MCF 10A (cell line): ENCODE data around the gene OSER1. TPM values are rescaled to one million over a fixed set of nuclear protein-coding genes. Genes with fewer than 3 reads are reported as not detected.
A peak's percentile ranks its signal among the peaks of the same experiment; 100 is the strongest.

ENCODE experiments used
- BruUV-seq: library from RNA; stranded (reverse); fragments of 400-500 nt; replicated peaks from 2 replicates; lab custom pipeline; 2021; lab: Mats Ljungman, UMichigan
- CTCF ChIA-PET: fragments of 300-600 bp; sonication (Branson Sonifier 250); formaldehyde crosslinking; extraction: SDS; loops from one replicate; lab custom pipeline; 2021; ENCODE audit warnings: antibody characterized with exemption, inconsistent platforms; lab: Yijun Ruan, JAX
- POLR2A ChIA-PET: fragments of 300-600, 350-650 bp; sonication (Branson Sonifier 250); formaldehyde crosslinking; extraction: SDS; loops from one replicate; lab custom pipeline; 2020; ENCODE audit warnings: antibody characterized with exemption, inconsistent platforms; lab: Yijun Ruan, JAX
- DNase-seq: peaks from one replicate; pipeline ENCODE4 v3.0.0-alpha.2; 2018; ENCODE audit not compliant: unreplicated experiment
- H3K27ac Mint-ChIP-seq: one replicate; pipeline ENCODE4 v1.8.0; 2022; ENCODE audit warnings: mild to moderate bottlenecking, low read depth, mixed read lengths; ENCODE audit not compliant: unreplicated experiment
- H3K27me3 Mint-ChIP-seq: one replicate; pipeline ENCODE4 v1.8.0; 2022; ENCODE audit warnings: mixed read lengths; ENCODE audit not compliant: insufficient read depth, unreplicated experiment
- H3K36me3 Mint-ChIP-seq: one replicate; pipeline ENCODE4 v1.8.0; 2022; ENCODE audit warnings: mild to moderate bottlenecking, moderate library complexity, mixed read lengths; ENCODE audit not compliant: insufficient read depth, unreplicated experiment
- H3K4me1 Mint-ChIP-seq: one replicate; pipeline ENCODE4 v1.8.0; 2022; ENCODE audit warnings: mixed read lengths; ENCODE audit not compliant: insufficient read depth, unreplicated experiment
- H3K4me3 Mint-ChIP-seq: one replicate; pipeline ENCODE4 v1.8.0; 2022; ENCODE audit warnings: mild to moderate bottlenecking, moderate library complexity, mixed read lengths; ENCODE audit not compliant: unreplicated experiment
- H3K9me3 Mint-ChIP-seq: one replicate; pipeline ENCODE4 v1.8.0; 2022; ENCODE audit warnings: mixed read lengths; ENCODE audit not compliant: unreplicated experiment
- intact Hi-C: fragments of 100-400 bp; cut with micrococcal nuclease; formaldehyde crosslinking; loops from 2 replicates; pipeline ENCODE4 v1.14.1; 2022
- total RNA-seq: library from RNA; stranded (reverse); gene quantifications from 2 replicates; pipeline ENCODE4 v1.2.3, GENCODE V29; 2022
- TF ChIP-seq, protein P1 (sequence below): fragments of 200-600 bp; IDR thresholded peaks from one replicate; pipeline ENCODE4 v1.8.0; 2022; ENCODE audit warnings: antibody characterized with exemption, mild to moderate bottlenecking; ENCODE audit not compliant: unreplicated experiment

The OSER1 gene
- total RNA-seq, 1 experiment from 2014 or later, result 50.8 TPM

DNA sequence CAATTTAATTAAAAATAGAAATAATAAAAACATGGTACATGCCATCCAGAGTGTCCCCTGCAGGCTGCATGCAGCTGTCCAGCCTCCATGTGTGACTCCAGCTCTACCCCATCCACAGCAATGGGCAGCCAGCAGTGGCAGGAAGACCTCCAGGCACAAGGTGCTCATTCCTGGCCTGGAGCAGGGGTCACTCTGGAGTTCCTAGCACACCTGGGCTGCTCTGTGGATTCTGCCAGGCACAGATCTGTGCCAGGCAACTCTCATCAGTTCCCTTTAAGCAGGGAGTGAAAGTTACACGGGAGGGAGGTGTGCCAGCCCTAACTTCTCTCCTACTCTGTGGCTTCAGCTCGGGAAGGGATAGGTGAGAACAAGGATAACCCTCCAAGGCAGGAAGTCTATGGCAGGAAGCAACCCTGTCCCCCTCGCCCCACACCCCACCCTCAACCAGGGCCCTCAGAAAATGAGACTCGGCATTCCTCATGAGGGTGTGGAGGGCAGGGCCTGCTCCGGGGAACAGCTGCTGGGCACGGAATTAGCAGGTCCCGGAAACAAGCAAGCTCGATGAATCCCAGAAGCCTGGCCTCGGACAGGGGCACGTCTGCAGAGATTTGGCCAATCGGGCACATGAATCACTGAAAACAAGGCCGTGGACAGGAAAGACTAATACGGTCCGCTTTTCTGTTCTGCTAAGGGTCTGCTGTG lies 33.6 kb downstream of the OSER1 start:
- H3K4me3 Mint-ChIP-seq, result peak overlapping the region; percentile 29

DNA sequence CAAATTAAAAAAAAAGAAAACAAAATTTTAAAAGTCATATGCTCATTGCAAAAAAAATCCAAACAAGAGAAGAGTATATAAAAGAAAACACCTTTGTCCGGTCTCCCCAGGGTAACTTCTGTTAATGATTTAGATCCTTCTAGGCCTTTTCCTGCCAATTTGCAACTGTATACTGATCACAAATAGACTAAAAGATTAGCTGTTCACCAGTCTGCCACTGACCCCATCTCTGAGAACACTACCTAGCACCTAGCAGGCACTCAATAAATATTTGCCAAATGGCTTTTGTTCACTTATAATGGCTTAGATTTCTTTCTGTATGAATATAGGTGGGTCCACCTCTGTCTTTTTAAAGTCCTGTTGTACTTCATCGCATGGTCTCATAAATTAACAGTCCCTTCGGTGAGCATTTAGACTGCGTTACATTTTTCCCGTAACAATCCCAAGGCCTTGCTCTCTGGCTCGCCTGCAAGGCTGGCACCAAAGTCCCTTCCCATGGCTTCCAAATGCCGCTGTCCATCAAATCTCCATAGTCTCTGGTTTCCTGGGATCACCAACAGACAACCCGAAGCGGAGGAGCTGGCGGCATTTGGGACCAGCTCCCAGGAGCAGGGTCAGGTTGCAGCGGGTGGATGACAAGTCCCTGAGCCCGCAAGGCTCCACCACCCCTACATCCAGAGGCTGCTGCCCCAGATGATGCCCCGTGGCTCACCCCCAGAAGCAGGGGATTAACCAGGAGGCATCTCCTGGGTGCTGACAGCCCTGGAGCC lies 35.4 kb downstream of the OSER1 start:
- intact Hi-C loops, result no loop called here
- Mint-ChIP-seq H3K9me3 (no peaks in the 10 kb centered on the region), H3K27me3 (no peaks in the 10 kb centered on the region), H3K4me1 (peaks cover 32% of the 10 kb centered on the region), H3K27ac (no peak overlapping the region), H3K4me3 (no peak overlapping the region), H3K36me3 (peaks cover 9% of the 10 kb centered on the region)
- no peak for DNase-seq
- TF ChIP-seq, protein P1, sequence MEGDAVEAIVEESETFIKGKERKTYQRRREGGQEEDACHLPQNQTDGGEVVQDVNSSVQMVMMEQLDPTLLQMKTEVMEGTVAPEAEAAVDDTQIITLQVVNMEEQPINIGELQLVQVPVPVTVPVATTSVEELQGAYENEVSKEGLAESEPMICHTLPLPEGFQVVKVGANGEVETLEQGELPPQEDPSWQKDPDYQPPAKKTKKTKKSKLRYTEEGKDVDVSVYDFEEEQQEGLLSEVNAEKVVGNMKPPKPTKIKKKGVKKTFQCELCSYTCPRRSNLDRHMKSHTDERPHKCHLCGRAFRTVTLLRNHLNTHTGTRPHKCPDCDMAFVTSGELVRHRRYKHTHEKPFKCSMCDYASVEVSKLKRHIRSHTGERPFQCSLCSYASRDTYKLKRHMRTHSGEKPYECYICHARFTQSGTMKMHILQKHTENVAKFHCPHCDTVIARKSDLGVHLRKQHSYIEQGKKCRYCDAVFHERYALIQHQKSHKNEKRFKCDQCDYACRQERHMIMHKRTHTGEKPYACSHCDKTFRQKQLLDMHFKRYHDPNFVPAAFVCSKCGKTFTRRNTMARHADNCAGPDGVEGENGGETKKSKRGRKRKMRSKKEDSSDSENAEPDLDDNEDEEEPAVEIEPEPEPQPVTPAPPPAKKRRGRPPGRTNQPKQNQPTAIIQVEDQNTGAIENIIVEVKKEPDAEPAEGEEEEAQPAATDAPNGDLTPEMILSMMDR, result no peak
- no TSS peak for BruUV-seq
- ChIA-PET POLR2A (interaction anchor here (0.8 to 7.0 kb wide), 4 partner anchors 8 to 21 kb away, joined by 3 to 104 read pairs (median 17); partner anchors contain the start of gene JPH2), CTCF (interaction anchor here (0.6 to 7.0 kb wide), 4 partner anchors 13 to 572 kb away, joined by 3 to 84 read pairs (median 4); partner anchors contain the start of gene JPH2)

More for the DNA sequence above, 33.6 kb downstream of the OSER1 start:
- peaks cover 6% of the 10 kb centered on the region for H3K36me3 Mint-ChIP-seq
- BruUV-seq, result no TSS peak
- intact Hi-C loops, result no loop called here
- peaks cover 28% of the 10 kb centered on the region for H3K4me1 Mint-ChIP-seq
- peak; percentile 66 for DNase-seq
- TF ChIP-seq, protein P1, result no peak
- CTCF ChIA-PET, result interaction anchor here (0.6 to 7.0 kb wide), 13 partner anchors 11 to 427 kb away, joined by 3 to 84 read pairs (median 3); partner anchors contain the start of gene JPH2
- H3K27ac Mint-ChIP-seq, result peak overlapping the region; percentile 92
- POLR2A ChIA-PET, result interaction anchor here (0.6 to 7.0 kb wide), 19 partner anchors 9 to 719 kb away, joined by 3 to 104 read pairs (median 5); partner anchors contain the start of genes JPH2 and OSER1
- H3K9me3 Mint-ChIP-seq, result no peaks in the 10 kb centered on the region
- H3K27me3 Mint-ChIP-seq, result no peaks in the 10 kb centered on the region

DNA sequence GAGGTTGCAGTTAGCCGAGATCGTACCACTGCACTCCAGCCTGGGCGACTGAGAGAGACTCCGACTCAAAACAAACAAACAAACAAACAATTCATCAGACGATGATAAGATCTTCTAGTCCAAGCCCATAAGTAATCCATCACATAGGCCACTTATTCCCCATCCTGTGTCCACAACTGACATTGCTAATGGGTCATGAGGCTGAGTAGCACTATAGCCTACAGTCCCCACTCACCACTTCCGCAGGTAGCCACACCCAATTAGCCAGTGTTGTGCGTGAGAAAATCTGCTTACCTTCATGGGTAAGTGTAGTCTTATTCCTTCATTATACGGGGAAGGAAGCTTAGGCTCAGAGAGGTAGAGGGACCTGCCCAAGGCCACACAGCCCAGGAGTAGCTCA lies 36.7 kb downstream of the OSER1 start:
- POLR2A ChIA-PET, result interaction anchor here (1.0 to 7.0 kb wide), 3 partner anchors 10 to 20 kb away, joined by 3 to 104 read pairs (median 4); partner anchors contain the start of gene JPH2
- peaks cover 12% of the 10 kb centered on the region for H3K36me3 Mint-ChIP-seq
- H3K9me3 Mint-ChIP-seq, result no peaks in the 10 kb centered on the region
- intact Hi-C loops, result no loop called here
- no TSS peak for BruUV-seq
- no peak for DNase-seq
- H3K4me3 Mint-ChIP-seq, result no peak overlapping the region
- no peak overlapping the region for H3K27ac Mint-ChIP-seq
- TF ChIP-seq, protein P1, result no peak
- CTCF ChIA-PET, result interaction anchor here (0.6 to 7.0 kb wide), 4 partner anchors 14 to 432 kb away, joined by 3 to 84 read pairs (median 4); partner anchors contain the start of gene JPH2
- H3K27me3 Mint-ChIP-seq, result no peaks in the 10 kb centered on the region
- peaks cover 32% of the 10 kb centered on the region for H3K4me1 Mint-ChIP-seq
